ENCODE data around the gene UBE2N. TPM values are rescaled to one million over a fixed set of nuclear protein-coding genes. Genes with fewer than 3 reads are reported as not detected.

UBE2N gene
- total and polyA plus RNA-seq, 2 of the 8 experiments (the other 6 are each of a cell fraction or from before 2014, with no cell fraction given), result 108 to 225 TPM

- no peak overlapping the region for H4K5ac ChIP-seq (ENCODE audit: insufficient read length, low read depth, low read length)
- no peak overlapping the region for H3K56ac ChIP-seq (replicated peaks; ENCODE audit: insufficient read length, low read depth, low read length)
- H3K4me3 ChIP-seq (ENCODE audit: extremely low read depth in 1 of 4, insufficient read depth in 2 of 4, low read depth in 3 of 4, low read length in 4 of 4), result no peak overlapping the region
- no peak overlapping the region for H3K27ac ChIP-seq (ENCODE audit: low read depth, low read length)
- H3K4me1 ChIP-seq (replicated peaks in 1 of 4; ENCODE audit: control insufficient read depth in 3 of 4, insufficient read depth in 4 of 4, low read length in 3 of 4), result peaks cover 0 to 7% (median 3%) of the 10 kb centered on the region in 4 experiments; a peak in 6 of 7 replicates
- no peak overlapping the region for H2BK12ac ChIP-seq (ENCODE audit: low read depth, low read length)
- H2BK15ac ChIP-seq (ENCODE audit: low read length), result no peak overlapping the region
- H3K14ac ChIP-seq (ENCODE audit: insufficient read length), result no peak overlapping the region
- H3K27me3 ChIP-seq (replicated peaks in 1 of 4; ENCODE audit: control insufficient read depth in 3 of 4, extremely low read depth in 1 of 4, insufficient read depth in 3 of 4, low read length in 3 of 4), result no peaks in the 10 kb centered on the region
- no peak overlapping the region for H2BK20ac ChIP-seq (ENCODE audit: low read length)
- POLR2A ChIA-PET (ENCODE audit: partially characterized antibody), result interaction anchor here (1.5 kb wide), 1 partner anchor 30 kb away, joined by 3 read pairs; no protein-coding TSS in a partner anchor
- H3K9me3 ChIP-seq (ENCODE audit: insufficient read depth in 2 of 2, low read depth in 1 of 2, low read length in 1 of 2), result no peaks in the 10 kb centered on the region
- peaks cover 73 to 99% of the 10 kb centered on the region in 2 experiments for H3K79me2 ChIP-seq (ENCODE audit: control insufficient read depth in 1 of 2, insufficient read depth in 2 of 2, low read length in 2 of 2)
- WGBS, 2 experiments (ENCODE audit: extremely low coverage in 1 of 2, insufficient coverage in 1 of 2, insufficient read length in 1 of 2, insufficient replicate concordance in 2 of 2, low coverage in 1 of 2, low lambda C conversion rate in 2 of 2, missing lambda C conversion rate in 1 of 2), result 94% methylated on average over 5 of the region's 5 CpGs; no CpG with 5 or more reads in 1 of the 2 experiments
- DNase-seq (ENCODE audit: low read depth in 1 of 2, low spot score in 2 of 2) (no peak), FAIRE-seq (no peak)
- H3K23ac ChIP-seq (ENCODE audit: insufficient read length), result no peak overlapping the region
- H4K8ac ChIP-seq (ENCODE audit: extremely low read depth, insufficient read depth, low read length), result no peak overlapping the region
- no peak overlapping the region for H3K18ac ChIP-seq (ENCODE audit: extremely low read depth, low read length)
- no peak overlapping the region for H2BK120ac ChIP-seq (replicated peaks; ENCODE audit: low read depth, low read length)
- CTCF ChIA-PET (ENCODE audit: partially characterized antibody), result interaction anchor here (0.9 kb wide), 1 partner anchor 15 kb away, joined by 6 read pairs; no protein-coding TSS in a partner anchor
- no peak overlapping the region for H3K9ac ChIP-seq (replicated peaks in 1 of 4; ENCODE audit: extremely low read depth in 1 of 4, low read depth in 3 of 4, low read length in 3 of 4)
- no peak overlapping the region for H2BK5ac ChIP-seq (ENCODE audit: low read depth, low read length)
- H3K4ac ChIP-seq (replicated peaks; ENCODE audit: insufficient read length, low read depth, low read length), result no peak overlapping the region
- H2AK5ac ChIP-seq (ENCODE audit: low read depth, low read length), result no peak overlapping the region
- H4K20me1 ChIP-seq (replicated peaks in 1 of 2; ENCODE audit: control insufficient read depth in 1 of 2, insufficient read depth in 2 of 2, low read length in 2 of 2), result peaks cover 12 to 30% of the 10 kb centered on the region in 2 experiments
- H3K23me2 ChIP-seq (ENCODE audit: low read depth, low read length), result no peaks in the 10 kb centered on the region
- H3K4me2 ChIP-seq (ENCODE audit: insufficient read depth in 1 of 2, low read depth in 2 of 2, low read length in 2 of 2), result no peak overlapping the region
- no peaks in the 10 kb centered on the region for H3K36me3 ChIP-seq (ENCODE audit: control insufficient read depth in 2 of 4, insufficient read depth in 4 of 4, low read length in 3 of 4)
- H4K91ac ChIP-seq (replicated peaks; ENCODE audit: insufficient read length, low read length), result no peak overlapping the region
- no peak overlapping the region for H2AFZ ChIP-seq (ENCODE audit: low read length)
- no peaks in the 10 kb centered on the region; the same call in 1 of the 2 replicates for H3K79me1 ChIP-seq (ENCODE audit: low read depth, low read length)
Observed at GRCh38 chr12:93434256-93434865, 7.4 kb downstream of the UBE2N start.
